Measurements from ENCODE around the gene BUD23. TPM values are rescaled to one million over a fixed set of nuclear protein-coding genes. Genes with fewer than 3 reads are reported as not detected.
"Not testable (repeated sequence)": the region's sequence is repeated elsewhere in the genome, so short reads cannot be mapped to it uniquely, and the experiment has no call there.

BUD23 gene
- total RNA-seq, 1 experiment from 2014 or later, result 168 TPM

- no peak overlapping the region for H3K27ac ChIP-seq (ENCODE audit: low read depth, low read length)
- no peaks in the 10 kb centered on the region for H3K27me3 ChIP-seq (ENCODE audit: insufficient read depth, low read length)
- TF ChIP-seq FOSL1 (IDR thresholded peaks at IDR 0.05; ENCODE audit: low read depth), result no peak
- TF ChIP-seq ZNF274 (IDR thresholded peaks at IDR 0.05; ENCODE audit: low read depth, low read length), result no peak
- TF ChIP-seq JUND (IDR thresholded peaks at IDR 0.05), result no peak
- TF ChIP-seq YY1 (IDR thresholded peaks at IDR 0.05; ENCODE audit: extremely low read depth, insufficient replicate concordance, low read depth, low read length), result no peak
- TF ChIP-seq CBX3 (IDR thresholded peaks at IDR 0.05; ENCODE audit: low read depth), result no peak
- no peak for TF ChIP-seq ZFX (IDR thresholded peaks at IDR 0.05)
- no peak for TF ChIP-seq POLR2AphosphoS5 (IDR thresholded peaks at IDR 0.05; ENCODE audit: low read depth, low read length)
- no peak for TF ChIP-seq ZBTB33 (IDR thresholded peaks at IDR 0.05; ENCODE audit: extremely low read depth, insufficient replicate concordance, low read length)
- TF ChIP-seq, protein P1, sequence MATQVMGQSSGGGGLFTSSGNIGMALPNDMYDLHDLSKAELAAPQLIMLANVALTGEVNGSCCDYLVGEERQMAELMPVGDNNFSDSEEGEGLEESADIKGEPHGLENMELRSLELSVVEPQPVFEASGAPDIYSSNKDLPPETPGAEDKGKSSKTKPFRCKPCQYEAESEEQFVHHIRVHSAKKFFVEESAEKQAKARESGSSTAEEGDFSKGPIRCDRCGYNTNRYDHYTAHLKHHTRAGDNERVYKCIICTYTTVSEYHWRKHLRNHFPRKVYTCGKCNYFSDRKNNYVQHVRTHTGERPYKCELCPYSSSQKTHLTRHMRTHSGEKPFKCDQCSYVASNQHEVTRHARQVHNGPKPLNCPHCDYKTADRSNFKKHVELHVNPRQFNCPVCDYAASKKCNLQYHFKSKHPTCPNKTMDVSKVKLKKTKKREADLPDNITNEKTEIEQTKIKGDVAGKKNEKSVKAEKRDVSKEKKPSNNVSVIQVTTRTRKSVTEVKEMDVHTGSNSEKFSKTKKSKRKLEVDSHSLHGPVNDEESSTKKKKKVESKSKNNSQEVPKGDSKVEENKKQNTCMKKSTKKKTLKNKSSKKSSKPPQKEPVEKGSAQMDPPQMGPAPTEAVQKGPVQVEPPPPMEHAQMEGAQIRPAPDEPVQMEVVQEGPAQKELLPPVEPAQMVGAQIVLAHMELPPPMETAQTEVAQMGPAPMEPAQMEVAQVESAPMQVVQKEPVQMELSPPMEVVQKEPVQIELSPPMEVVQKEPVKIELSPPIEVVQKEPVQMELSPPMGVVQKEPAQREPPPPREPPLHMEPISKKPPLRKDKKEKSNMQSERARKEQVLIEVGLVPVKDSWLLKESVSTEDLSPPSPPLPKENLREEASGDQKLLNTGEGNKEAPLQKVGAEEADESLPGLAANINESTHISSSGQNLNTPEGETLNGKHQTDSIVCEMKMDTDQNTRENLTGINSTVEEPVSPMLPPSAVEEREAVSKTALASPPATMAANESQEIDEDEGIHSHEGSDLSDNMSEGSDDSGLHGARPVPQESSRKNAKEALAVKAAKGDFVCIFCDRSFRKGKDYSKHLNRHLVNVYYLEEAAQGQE (IDR thresholded peaks at IDR 0.05; ENCODE audit: low read depth), result no peak
- H3K4me2 ChIP-seq (ENCODE audit: low read length), result peak overlapping the region; percentile 9; the same call in 1 of the 2 replicates
- ChIA-PET POLR2A (no interaction called here), RAD21 (ENCODE audit: low non-redundant PET in 1 of 2, low total read pairs in 2 of 2, uncharacterized antibody in 2 of 2, unreplicated experiment in 2 of 2) (no interaction called here), CTCF (interaction anchor here (1.3 kb wide), 1 partner anchor 16 kb away, joined by 3 read pairs; the partner anchor contains the start of gene VPS37D)
- no peaks in the 10 kb centered on the region for H3K9me2 ChIP-seq (ENCODE audit: insufficient read depth)
- intact Hi-C loops (cut with micrococcal nuclease), result no loop called here
- ATAC-seq, result no peak
- no peak overlapping the region for H3K9ac ChIP-seq (ENCODE audit: low read length)
- H3K4me3 ChIP-seq (replicated peaks in 1 of 2; ENCODE audit: low read depth in 1 of 2, low read length in 2 of 2), result no peak overlapping the region
- H3K36me3 ChIP-seq (ENCODE audit: control insufficient read depth in 1 of 2, insufficient read depth in 2 of 2, low read length in 2 of 2), result no peaks in the 10 kb centered on the region
- H3K79me2 ChIP-seq (ENCODE audit: insufficient read depth, low read length), result no peaks in the 10 kb centered on the region
- no peak overlapping the region for H2AFZ ChIP-seq (ENCODE audit: low read depth, low read length, poor library complexity, severe bottlenecking)
- H3K4me1 ChIP-seq (ENCODE audit: control insufficient read depth in 1 of 2, insufficient read depth in 2 of 2, low read length in 2 of 2), result peaks cover 8 to 19% of the 10 kb centered on the region in 2 experiments
- no peaks in the 10 kb centered on the region for H3K9me3 ChIP-seq (ENCODE audit: control insufficient read depth in 1 of 2, insufficient read depth in 1 of 2, low read depth in 1 of 2, low read length in 2 of 2)
- H4K20me1 ChIP-seq (ENCODE audit: insufficient read depth), result no peaks in the 10 kb centered on the region
- BruUV-seq (replicated peaks), result no TSS peak
- DNase-seq (ENCODE audit: low read depth, low spot score), result no peak
Observed at GRCh38 chr7:73652541-73652949, 30.9 kb upstream of the BUD23 start.

GRCh38 chr7:73655309-73655708 is 28.1 kb upstream of the BUD23 start:
- not testable (repeated sequence) for ATAC-seq; H3K36me3 ChIP-seq (ENCODE audit: control insufficient read depth in 1 of 2, insufficient read depth in 2 of 2, low read length in 2 of 2)

More at GRCh38 chr7:73655309-73655708, 28.1 kb upstream of the BUD23 start:
- H2AFZ ChIP-seq (ENCODE audit: low read depth, low read length, poor library complexity, severe bottlenecking); H3K9ac ChIP-seq (ENCODE audit: low read length); H3K79me2 ChIP-seq (ENCODE audit: insufficient read depth, low read length); H3K4me3 ChIP-seq (replicated peaks in 1 of 2; ENCODE audit: low read depth in 1 of 2, low read length in 2 of 2); H3K4me1 ChIP-seq (ENCODE audit: control insufficient read depth in 1 of 2, insufficient read depth in 2 of 2, low read length in 2 of 2); intact Hi-C loops (cut with micrococcal nuclease); BruUV-seq (replicated peaks); DNase-seq (ENCODE audit: low read depth, low spot score); CTCF ChIA-PET; RAD21 ChIA-PET (ENCODE audit: low non-redundant PET in 1 of 2, low total read pairs in 2 of 2, uncharacterized antibody in 2 of 2, unreplicated experiment in 2 of 2); POLR2A ChIA-PET; H3K9me2 ChIP-seq (ENCODE audit: insufficient read depth); H3K27ac ChIP-seq (ENCODE audit: low read depth, low read length); H3K4me2 ChIP-seq (ENCODE audit: low read length); H4K20me1 ChIP-seq (ENCODE audit: insufficient read depth); H3K9me3 ChIP-seq (ENCODE audit: control insufficient read depth in 1 of 2, insufficient read depth in 1 of 2, low read depth in 1 of 2, low read length in 2 of 2); H3K27me3 ChIP-seq (ENCODE audit: insufficient read depth, low read length): not testable (repeated sequence)
